Stimulated activated effector memory CD8-positive, alpha-beta T cell treated with anti-CD3 and anti-CD28 coated beads, Interleukin-12 subunit alpha, Interleukin-12 subunit beta, amount 100 ng/mL, for 72 hours (primary cell): Measurements from ENCODE around the gene JARID2.
A peak's percentile ranks its signal among the peaks of the same experiment; 100 is the strongest.

ENCODE experiments used
- ATAC-seq: fragments of 150-1000 bp; cut with Tn5 transposase; 2 replicates; pipeline ENCODE4 v1.10.0; 2021
- DNase-seq, 2 donors: peaks; one replicate each; pipeline ENCODE4 v3.0.0; 2021 to 2022; ENCODE audit warnings: low spot score in 2 of 2
- H3K27ac Mint-ChIP-seq: one replicate; pipeline ENCODE4 v1.8.0; 2022; ENCODE audit warnings: mild to moderate bottlenecking, mixed read lengths
- H3K36me3 Mint-ChIP-seq: one replicate; pipeline ENCODE4 v1.8.0; 2022; ENCODE audit warnings: mild to moderate bottlenecking, mixed read lengths
- H3K4me1 Mint-ChIP-seq: one replicate; pipeline ENCODE4 v1.8.0; 2022; ENCODE audit warnings: mixed read lengths
- H3K4me3 Mint-ChIP-seq: one replicate; pipeline ENCODE4 v1.8.0; 2022; ENCODE audit warnings: mild to moderate bottlenecking, mixed read lengths
- H3K9me3 Mint-ChIP-seq: one replicate; pipeline ENCODE4 v1.8.0; 2022; ENCODE audit warnings: mixed read lengths

The JARID2 gene

GRCh38 chr6:15516378-15516777, 270.5 kb downstream of the JARID2 start:
- H3K27ac Mint-ChIP-seq: peak overlapping the region; percentile 43
- peaks cover 100% of the 10 kb centered on the region for H3K36me3 Mint-ChIP-seq
- ATAC-seq: no peak
- H3K9me3 Mint-ChIP-seq: no peaks in the 10 kb centered on the region
- DNase-seq: no peak
- H3K4me3 Mint-ChIP-seq: no peak overlapping the region
- H3K4me1 Mint-ChIP-seq: peaks cover 16% of the 10 kb centered on the region

- Mint-ChIP-seq H3K9me3 (no peaks in the 10 kb centered on the region), H3K27ac (peak overlapping the region; percentile 43), H3K36me3 (peaks cover 100% of the 10 kb centered on the region), H3K4me3 (no peak overlapping the region), H3K4me1 (peaks cover 21% of the 10 kb centered on the region)
- no peak for ATAC-seq
- DNase-seq: no peak
These were observed 271.2 kb downstream of the JARID2 start for GRCh38 chr6:15516923-15517560.

GRCh38 chr6:15517600-15517999, 271.7 kb downstream of the JARID2 start:
- Mint-ChIP-seq H3K27ac (peak overlapping the region; percentile 43), H3K36me3 (peaks cover 100% of the 10 kb centered on the region), H3K9me3 (no peaks in the 10 kb centered on the region), H3K4me3 (no peak overlapping the region), H3K4me1 (peaks cover 27% of the 10 kb centered on the region)
- ATAC-seq: no peak
- DNase-seq: no peak

- no peak overlapping the region for H3K4me3 Mint-ChIP-seq
- DNase-seq: no peak
- peak overlapping the region; percentile 43 for H3K27ac Mint-ChIP-seq
- H3K4me1 Mint-ChIP-seq: peaks cover 30% of the 10 kb centered on the region
- ATAC-seq: no peak
- H3K9me3 Mint-ChIP-seq: no peaks in the 10 kb centered on the region
- H3K36me3 Mint-ChIP-seq: peaks cover 100% of the 10 kb centered on the region
These were observed 272.2 kb downstream of the JARID2 start for GRCh38 chr6:15518057-15518456.

- Mint-ChIP-seq H3K4me3 (no peak overlapping the region), H3K9me3 (no peaks in the 10 kb centered on the region), H3K36me3 (peaks cover 100% of the 10 kb centered on the region), H3K27ac (peak overlapping the region; percentile 64), H3K4me1 (peaks cover 26% of the 10 kb centered on the region)
- DNase-seq (no peak), ATAC-seq (no peak)
These were observed 273.0 kb downstream of the JARID2 start for GRCh38 chr6:15518878-15519277.

GRCh38 chr6:15519681-15520080, 273.8 kb downstream of the JARID2 start:
- H3K36me3 Mint-ChIP-seq: peaks cover 98% of the 10 kb centered on the region
- DNase-seq: no peak
- H3K27ac Mint-ChIP-seq: peak overlapping the region; percentile 64
- ATAC-seq: no peak
- H3K4me3 Mint-ChIP-seq: no peak overlapping the region
- no peaks in the 10 kb centered on the region for H3K9me3 Mint-ChIP-seq
- H3K4me1 Mint-ChIP-seq: peaks cover 21% of the 10 kb centered on the region

GRCh38 chr6:15520626-15521203, 274.8 kb downstream of the JARID2 start:
- H3K36me3 Mint-ChIP-seq: peaks cover 97% of the 10 kb centered on the region
- no peak for DNase-seq
- H3K4me3 Mint-ChIP-seq: no peak overlapping the region
- peaks cover 22% of the 10 kb centered on the region for H3K4me1 Mint-ChIP-seq
- H3K9me3 Mint-ChIP-seq: peaks cover 2% of the 10 kb centered on the region
- peak overlapping the region; percentile 51 for H3K27ac Mint-ChIP-seq
- no peak for ATAC-seq

GRCh38 chr6:15521582-15521981, 275.7 kb downstream of the JARID2 start:
- DNase-seq: no peak
- Mint-ChIP-seq H3K4me3 (no peak overlapping the region), H3K36me3 (peaks cover 91% of the 10 kb centered on the region), H3K4me1 (peaks cover 29% of the 10 kb centered on the region), H3K27ac (peak overlapping the region; percentile 83), H3K9me3 (peaks cover 2% of the 10 kb centered on the region)
- ATAC-seq: no peak

GRCh38 chr6:15522026-15522425, 276.2 kb downstream of the JARID2 start:
- H3K4me1 Mint-ChIP-seq: peaks cover 29% of the 10 kb centered on the region
- peak overlapping the region; percentile 83 for H3K27ac Mint-ChIP-seq
- no peak overlapping the region for H3K4me3 Mint-ChIP-seq
- ATAC-seq: no peak
- H3K9me3 Mint-ChIP-seq: peaks cover 2% of the 10 kb centered on the region
- H3K36me3 Mint-ChIP-seq: peaks cover 91% of the 10 kb centered on the region
- no peak for DNase-seq

GRCh38 chr6:15522427-15522826, 276.6 kb downstream of the JARID2 start:
- Mint-ChIP-seq H3K4me1 (peaks cover 29% of the 10 kb centered on the region), H3K27ac (peak overlapping the region; percentile 83), H3K9me3 (peaks cover 2% of the 10 kb centered on the region), H3K36me3 (peaks cover 89% of the 10 kb centered on the region), H3K4me3 (no peak overlapping the region)
- peak; percentile 60 for ATAC-seq
- no peak for DNase-seq

GRCh38 chr6:15522856-15523529, 277.1 kb downstream of the JARID2 start:
- Mint-ChIP-seq H3K9me3 (peaks cover 2% of the 10 kb centered on the region), H3K4me1 (peaks cover 29% of the 10 kb centered on the region), H3K27ac (peak overlapping the region; percentile 83), H3K36me3 (peaks cover 83% of the 10 kb centered on the region), H3K4me3 (no peak overlapping the region)
- ATAC-seq (no peak), DNase-seq (no peak)

GRCh38 chr6:15523679-15524630, 278.1 kb downstream of the JARID2 start:
- ATAC-seq (no peak), DNase-seq (no peak)
- peaks cover 29% of the 10 kb centered on the region for H3K4me1 Mint-ChIP-seq
- H3K27ac Mint-ChIP-seq: peak overlapping the region; percentile 76
- H3K4me3 Mint-ChIP-seq: no peak overlapping the region
- H3K36me3 Mint-ChIP-seq: peaks cover 73% of the 10 kb centered on the region
- H3K9me3 Mint-ChIP-seq: peaks cover 2% of the 10 kb centered on the region

GRCh38 chr6:15524861-15525401, 279.1 kb downstream of the JARID2 start:
- Mint-ChIP-seq H3K27ac (peak overlapping the region; percentile 27), H3K9me3 (peaks cover 2% of the 10 kb centered on the region), H3K4me3 (no peak overlapping the region), H3K36me3 (peaks cover 68% of the 10 kb centered on the region), H3K4me1 (peaks cover 29% of the 10 kb centered on the region)
- ATAC-seq: no peak
- DNase-seq: no peak

GRCh38 chr6:15526212-15526701, 280.4 kb downstream of the JARID2 start:
- peaks cover 2% of the 10 kb centered on the region for H3K9me3 Mint-ChIP-seq
- H3K4me3 Mint-ChIP-seq: no peak overlapping the region
- peak; percentile 27 for ATAC-seq
- DNase-seq: no peak
- H3K36me3 Mint-ChIP-seq: peaks cover 68% of the 10 kb centered on the region
- H3K27ac Mint-ChIP-seq: peak overlapping the region; percentile 27
- peaks cover 22% of the 10 kb centered on the region for H3K4me1 Mint-ChIP-seq
